K562 (cell line): ENCODE results near the gene EXOSC9. TPM values are rescaled to one million over a fixed set of nuclear protein-coding genes. Genes with fewer than 3 reads are reported as not detected.
A peak's percentile ranks its signal among the peaks of the same experiment; 100 is the strongest.

Experiments used
- ATF7 ChIP-seq: fragments of 450-650 bp; IDR thresholded peaks from 2 replicates; pipeline ENCODE4 v1.7.1; 2014; ENCODE audit warnings: mild to moderate bottlenecking, moderate library complexity
- CBX3 ChIP-seq, 2 experiments: IDR thresholded peaks; 1 replicate in 1 of 2; 2 replicates in 1 of 2; pipeline ENCODE4 v1.6.1; 2012; ENCODE audit warnings: inconsistent platforms in 2 of 2, low read length in 2 of 2, borderline replicate concordance in 1 of 2, control low read depth in 1 of 2
- CCNT2 ChIP-seq: IDR thresholded peaks from 2 replicates; pipeline ENCODE4 v1.6.1; 2011; ENCODE audit warnings: borderline replicate concordance, low read depth, mild to moderate bottlenecking, moderate library complexity, mixed read lengths, low read length; ENCODE audit not compliant: insufficient read length; ENCODE audit errors: extremely low read depth
- CEBPG ChIP-seq, 3 experiments: fragments of 200-800 bp in 1 of 3; sonication (Bioruptor generic) in 1 of 3; sonication (generic) in 1 of 3; formaldehyde crosslinking in 1 of 3; IDR thresholded peaks in 2 of 3; conservative IDR thresholded peaks in 1 of 3; 2 replicates each; pipeline versions ENCODE4 v1.6.1 to v1.8.0; 2016 to 2022; ENCODE audit warnings: missing compliant biosample characterization in 2 of 3, missing genetic modification characterization in 2 of 3, mild to moderate bottlenecking in 1 of 3, missing genetic modification reagents in 1 of 3
- DPF2 ChIP-seq: fragments of 450-650 bp; IDR thresholded peaks from 2 replicates; pipeline ENCODE4 v1.6.1; 2016
- ETV6 ChIP-seq, 3 experiments: fragments of 150-350 bp in 1 of 3; sonication (generic) in 1 of 3; formaldehyde crosslinking in 1 of 3; IDR thresholded peaks; 2 replicates each; pipeline versions ENCODE4 v1.6.1 to v1.8.0; 2014 to 2022; ENCODE audit warnings: borderline replicate concordance in 2 of 3, low read depth in 2 of 3, antibody characterized with exemption in 1 of 3, low read length in 1 of 3, mild to moderate bottlenecking in 1 of 3, missing genetic modification reagents in 1 of 3
- HDAC2 ChIP-seq: fragments of 450-650 bp; IDR thresholded peaks from 2 replicates; pipeline ENCODE4 v1.6.1; 2016; ENCODE audit warnings: mild to moderate bottlenecking
- LCOR ChIP-seq: sonication (generic); formaldehyde crosslinking; IDR thresholded peaks from 2 replicates; pipeline ENCODE4 v1.8.0; 2022; ENCODE audit warnings: mild to moderate bottlenecking, missing genetic modification reagents
- MCM5 ChIP-seq: fragments of 450-650 bp; IDR thresholded peaks from 2 replicates; pipeline ENCODE4 v1.6.1; 2016; ENCODE audit warnings: low read depth
- NFE2L1 ChIP-seq: fragments of 450-650 bp; IDR thresholded peaks from 2 replicates; pipeline ENCODE4 v1.6.1; 2016; ENCODE audit warnings: missing genetic modification characterization, low read depth, mild to moderate bottlenecking, missing compliant biosample characterization, moderate library complexity, borderline replicate concordance
- NR2C1 ChIP-seq, 2 experiments: fragments of 450-650 bp; IDR thresholded peaks; 2 replicates each; pipeline ENCODE4 v1.6.1; 2017; ENCODE audit warnings: mild to moderate bottlenecking in 2 of 2, antibody characterized with exemption in 1 of 2, inconsistent platforms in 1 of 2, missing compliant biosample characterization in 1 of 2, missing genetic modification characterization in 1 of 2
- POU5F1 ChIP-seq: fragments of 150-350 bp; IDR thresholded peaks from 2 replicates; pipeline ENCODE4 v1.6.1; 2014; ENCODE audit warnings: borderline replicate concordance, low read length, low read depth, mild to moderate bottlenecking; ENCODE audit not compliant: partially characterized antibody
- TAF1 ChIP-seq: IDR thresholded peaks from 2 replicates; pipeline ENCODE4 v1.6.1; 2011; ENCODE audit warnings: mild to moderate bottlenecking, low read length, moderate library complexity; ENCODE audit not compliant: insufficient read depth, control insufficient read depth, severe bottlenecking; ENCODE audit errors: extremely low read depth
- ZNF134 ChIP-seq: fragments of 250-450 bp; sonication (Bioruptor Pico); conservative IDR thresholded peaks from 2 replicates; pipeline ENCODE4 v1.4.0; 2020
- polyA plus RNA-seq, 8 experiments: library from polyadenylated mRNA; depleted of rRNA in 4 of 8; stranded (reverse) in 5 of 8; unstranded in 3 of 8; fragments of >200 nt; fragmentation: Nextera tagmentation in 2 of 8; fragmentation: Illumina TruSeq in 1 of 8; extraction: Ambion mirVana in 2 of 8; extraction: Trizol in 1 of 8; gene quantifications; 2 replicates each; pipeline versions ENCODE4 v1.2.1 to v1.2.3, GENCODE V29; 2011 to 2014; ENCODE audit warnings: inconsistent platforms in 1 of 8, missing spikeins in 1 of 8
- total RNA-seq, 7 experiments: library from RNA; depleted of rRNA in 6 of 7; stranded (reverse); fragments of >200 nt in 6 of 7; fragmentation: Illumina TruSeq in 2 of 7; extraction: Trizol in 2 of 7; gene quantifications; 2 replicates each; pipeline versions ENCODE4 v1.2.1 to v1.2.3, GENCODE V29; 2011 to 2021; ENCODE audit warnings: low replicate concordance in 1 of 7
- TF ChIP-seq, protein P1 (sequence below), 2 experiments: fragments of 150-350 bp in 1 of 2; IDR thresholded peaks; 2 replicates each; pipeline ENCODE4 v1.6.1; 2012 to 2016; ENCODE audit warnings: low read depth in 2 of 2, low read length in 2 of 2, mild to moderate bottlenecking in 1 of 2, moderate library complexity in 1 of 2
- TF ChIP-seq, protein P2 (sequence below): fragments of 450-650 bp; formaldehyde crosslinking; conservative IDR thresholded peaks from 2 replicates; pipeline ENCODE4 v1.4.0; 2022; ENCODE audit warnings: mild to moderate bottlenecking, missing genetic modification characterization

EXOSC9 gene
- total and polyA plus RNA-seq, 9 of the 15 experiments (the other 6 are each of a cell fraction or from before 2014, with no cell fraction given) = 64.7 to 166 (median 115) TPM

DNA sequence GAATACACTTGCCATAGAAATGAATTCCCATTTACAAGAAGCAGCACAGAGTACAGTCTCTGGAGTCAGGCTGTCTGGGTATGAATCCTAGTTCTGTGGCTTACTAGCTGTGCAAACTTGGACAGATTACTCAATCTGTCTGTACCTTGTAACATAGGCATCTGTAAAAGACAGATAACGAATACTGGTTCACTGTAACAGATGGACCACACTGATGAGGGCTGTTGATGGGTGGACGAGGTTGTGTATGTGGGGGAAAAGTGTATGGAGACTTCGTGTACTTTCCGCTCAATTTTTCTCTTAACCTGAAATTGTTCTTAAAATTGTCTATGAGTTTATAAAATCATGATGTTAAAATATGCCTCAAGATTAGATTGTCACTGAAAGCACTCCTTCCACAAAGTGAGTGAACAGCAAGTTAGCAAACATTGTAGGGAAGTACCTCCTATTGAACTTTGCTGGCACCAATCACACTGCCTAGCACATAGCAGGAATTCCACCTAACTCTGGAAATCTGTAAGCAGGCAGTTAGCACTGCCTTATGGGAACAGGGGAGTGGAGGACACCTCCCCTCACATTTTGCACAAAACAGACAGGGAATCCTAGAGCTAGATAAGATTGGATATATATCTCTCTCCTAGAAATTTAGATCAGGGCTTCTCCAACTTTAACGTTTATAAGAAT, 6.5 kb upstream of the EXOSC9 start (continued):
- TF ChIP-seq POU5F1 (peak; percentile 27), MCM5 (no peak), CBX3 (IDR thresholded peaks at IDR 0.05; ENCODE audit: borderline replicate concordance in 1 of 2, low read length in 2 of 2) (peak in 1 of 2 experiments; percentile 81; a peak in 2 of 3 replicates), DPF2 (peak; percentile 97), TAF1 (peak; percentile 25), CCNT2 (peak; percentile 62), NFE2L1 (tag) (no peak), ETV6 (IDR thresholded peaks at IDR 0.05; ENCODE audit: borderline replicate concordance in 1 of 2, low read depth in 2 of 2, low read length in 1 of 2) (no peak), ETV6 (CRISPR knock-in tag; IDR thresholded peaks at IDR 0.05; ENCODE audit: borderline replicate concordance) (no peak), ZNF134 (0 out of 2 replicates have a peak, but pooled peaks have one; percentile 32), NR2C1 (IDR thresholded peaks at IDR 0.05) (0 out of 2 replicates have a peak, but pooled peaks have one; percentile 24), NR2C1 (tag; IDR thresholded peaks at IDR 0.05) (peak; percentile 42; the same call in 1 of the 2 replicates), ATF7 (peak; percentile 67), HDAC2 (peak; percentile 94), CEBPG (CRISPR knock-in tag; IDR thresholded peaks at IDR 0.05) (peak; percentile 51), CEBPG (tag; conservative IDR thresholded peaks at IDR 0.05 in 1 of 2, IDR thresholded peaks at IDR 0.05 in 1 of 2) (peak in 1 of 2 experiments; percentile 86; a peak in 2 of 4 replicates), LCOR (CRISPR knock-in tag) (no peak)
- TF ChIP-seq, protein P1, sequence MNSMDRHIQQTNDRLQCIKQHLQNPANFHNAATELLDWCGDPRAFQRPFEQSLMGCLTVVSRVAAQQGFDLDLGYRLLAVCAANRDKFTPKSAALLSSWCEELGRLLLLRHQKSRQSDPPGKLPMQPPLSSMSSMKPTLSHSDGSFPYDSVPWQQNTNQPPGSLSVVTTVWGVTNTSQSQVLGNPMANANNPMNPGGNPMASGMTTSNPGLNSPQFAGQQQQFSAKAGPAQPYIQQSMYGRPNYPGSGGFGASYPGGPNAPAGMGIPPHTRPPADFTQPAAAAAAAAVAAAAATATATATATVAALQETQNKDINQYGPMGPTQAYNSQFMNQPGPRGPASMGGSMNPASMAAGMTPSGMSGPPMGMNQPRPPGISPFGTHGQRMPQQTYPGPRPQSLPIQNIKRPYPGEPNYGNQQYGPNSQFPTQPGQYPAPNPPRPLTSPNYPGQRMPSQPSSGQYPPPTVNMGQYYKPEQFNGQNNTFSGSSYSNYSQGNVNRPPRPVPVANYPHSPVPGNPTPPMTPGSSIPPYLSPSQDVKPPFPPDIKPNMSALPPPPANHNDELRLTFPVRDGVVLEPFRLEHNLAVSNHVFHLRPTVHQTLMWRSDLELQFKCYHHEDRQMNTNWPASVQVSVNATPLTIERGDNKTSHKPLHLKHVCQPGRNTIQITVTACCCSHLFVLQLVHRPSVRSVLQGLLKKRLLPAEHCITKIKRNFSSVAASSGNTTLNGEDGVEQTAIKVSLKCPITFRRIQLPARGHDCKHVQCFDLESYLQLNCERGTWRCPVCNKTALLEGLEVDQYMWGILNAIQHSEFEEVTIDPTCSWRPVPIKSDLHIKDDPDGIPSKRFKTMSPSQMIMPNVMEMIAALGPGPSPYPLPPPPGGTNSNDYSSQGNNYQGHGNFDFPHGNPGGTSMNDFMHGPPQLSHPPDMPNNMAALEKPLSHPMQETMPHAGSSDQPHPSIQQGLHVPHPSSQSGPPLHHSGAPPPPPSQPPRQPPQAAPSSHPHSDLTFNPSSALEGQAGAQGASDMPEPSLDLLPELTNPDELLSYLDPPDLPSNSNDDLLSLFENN (IDR thresholded peaks at IDR 0.05; ENCODE audit: low read depth in 2 of 2, low read length in 2 of 2) = peak in 1 of 2 experiments; percentile 96; a peak in 2 of 4 replicates
- TF ChIP-seq, protein P2, sequence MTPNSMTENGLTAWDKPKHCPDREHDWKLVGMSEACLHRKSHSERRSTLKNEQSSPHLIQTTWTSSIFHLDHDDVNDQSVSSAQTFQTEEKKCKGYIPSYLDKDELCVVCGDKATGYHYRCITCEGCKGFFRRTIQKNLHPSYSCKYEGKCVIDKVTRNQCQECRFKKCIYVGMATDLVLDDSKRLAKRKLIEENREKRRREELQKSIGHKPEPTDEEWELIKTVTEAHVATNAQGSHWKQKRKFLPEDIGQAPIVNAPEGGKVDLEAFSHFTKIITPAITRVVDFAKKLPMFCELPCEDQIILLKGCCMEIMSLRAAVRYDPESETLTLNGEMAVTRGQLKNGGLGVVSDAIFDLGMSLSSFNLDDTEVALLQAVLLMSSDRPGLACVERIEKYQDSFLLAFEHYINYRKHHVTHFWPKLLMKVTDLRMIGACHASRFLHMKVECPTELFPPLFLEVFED (CRISPR knock-in tag) = no peak
